CD4-positive, alpha-beta T cell treated with Interleukin-10 for 1 hour (primary cell): ENCODE data around the gene PFKFB2.

ENCODE experiments used
- DNase-seq: peaks from one replicate; pipeline ENCODE4 v3.0.0-alpha.2; 2020

Gene PFKFB2

GRCh38 chr1:207052911-207053769, at the start of gene PFKFB2:
TSS of gene PFKFB2 (plus strand) at chr1:207053275. CDS start at chr1:207054718, 1,443 bp downstream.
- peak; percentile 95 for DNase-seq

- DNase-seq = peak; percentile 33
Measured at GRCh38 chr1:207004931-207005830, 47.9 kb upstream of the PFKFB2 start.

GRCh38 chr1:207006083-207006482, 47.0 kb upstream of the PFKFB2 start:
- no peak for DNase-seq

GRCh38 chr1:207006914-207007313, 46.2 kb upstream of the PFKFB2 start:
- DNase-seq = no peak

- DNase-seq = no peak
Measured at GRCh38 chr1:207007352-207008033, 45.6 kb upstream of the PFKFB2 start.

GRCh38 chr1:207009182-207009850, 43.8 kb upstream of the PFKFB2 start:
- no peak for DNase-seq

GRCh38 chr1:207009945-207010344, 43.1 kb upstream of the PFKFB2 start:
- DNase-seq = no peak

GRCh38 chr1:207010726-207011125, 42.3 kb upstream of the PFKFB2 start:
- no peak for DNase-seq

- DNase-seq = no peak
Measured at GRCh38 chr1:207013321-207014085, 39.6 kb upstream of the PFKFB2 start.

GRCh38 chr1:207014728-207015127, 38.3 kb upstream of the PFKFB2 start:
- DNase-seq = no peak

GRCh38 chr1:207015791-207016190, 37.3 kb upstream of the PFKFB2 start:
- no peak for DNase-seq

- no peak for DNase-seq
Measured at GRCh38 chr1:207017615-207018559, 35.2 kb upstream of the PFKFB2 start.

- DNase-seq = no peak
Measured at GRCh38 chr1:207018707-207019106, 34.4 kb upstream of the PFKFB2 start.

GRCh38 chr1:207019161-207019560, 33.9 kb upstream of the PFKFB2 start:
- DNase-seq = no peak

- DNase-seq = no peak
Measured at GRCh38 chr1:207019661-207020060, 33.4 kb upstream of the PFKFB2 start.

- no peak for DNase-seq
Measured at GRCh38 chr1:207020065-207020708, 32.9 kb upstream of the PFKFB2 start.

GRCh38 chr1:207020709-207021107, 32.4 kb upstream of the PFKFB2 start:
- no peak for DNase-seq

GRCh38 chr1:207021139-207021861, 31.8 kb upstream of the PFKFB2 start:
- DNase-seq = no peak

- DNase-seq = no peak
Measured at GRCh38 chr1:207021876-207022596, 31.0 kb upstream of the PFKFB2 start.
